ENCODE measurements around the gene BATF3.

Gene BATF3

DNA sequence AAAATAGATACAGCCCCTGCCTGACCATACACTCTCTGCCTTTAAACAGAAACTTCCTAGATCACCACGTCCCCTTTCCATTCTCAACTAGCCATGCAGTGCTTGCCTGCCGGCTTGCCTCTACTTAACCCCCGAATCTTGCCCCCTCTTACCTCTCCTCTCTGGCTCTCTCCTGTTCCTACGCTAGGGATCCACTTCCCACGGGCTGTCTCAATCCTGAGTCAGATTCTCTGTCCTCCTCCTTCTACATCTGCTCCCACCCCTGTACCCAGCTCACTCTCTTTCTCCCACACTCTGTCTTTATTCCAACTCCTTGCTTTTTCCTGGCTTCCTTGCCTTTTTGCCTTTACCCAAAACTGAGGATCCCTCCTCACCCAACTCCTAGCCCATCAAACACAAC, 61.7 kb downstream of the BATF3 start:
- Histone ChIP-seq H3F3A (ENCODE audit: insufficient read depth, low read length) (no peaks in the 10 kb centered on the region), H4K20me1 (ENCODE audit: insufficient read depth, low read length) (no peaks in the 10 kb centered on the region), H3K27me3 (ENCODE audit: insufficient read depth, low read length) (peaks cover 4% of the 10 kb centered on the region; the same call in 1 of the 2 replicates), H3K79me2 (ENCODE audit: insufficient read depth, low read length) (no peaks in the 10 kb centered on the region), H2AFZ (ENCODE audit: low read length) (no peak overlapping the region), H3K4me1 (ENCODE audit: insufficient read depth, low read length, severe bottlenecking) (no peaks in the 10 kb centered on the region), H3K4me2 (ENCODE audit: low read length) (no peak overlapping the region), H3K4me3 (ENCODE audit: low read depth, low read length, poor library complexity, severe bottlenecking) (no peak overlapping the region), H3K9me3 (ENCODE audit: low read length) (no peaks in the 10 kb centered on the region), H3K9ac (ENCODE audit: low read length) (no peak overlapping the region), H3K27ac (ENCODE audit: low read depth, low read length, poor library complexity, severe bottlenecking) (no peak overlapping the region), H3K36me3 (ENCODE audit: insufficient read depth, low read length) (no peaks in the 10 kb centered on the region), H3K9me2 (ENCODE audit: low read depth, low read length) (no peaks in the 10 kb centered on the region)
- TF ChIP-seq, protein P1, sequence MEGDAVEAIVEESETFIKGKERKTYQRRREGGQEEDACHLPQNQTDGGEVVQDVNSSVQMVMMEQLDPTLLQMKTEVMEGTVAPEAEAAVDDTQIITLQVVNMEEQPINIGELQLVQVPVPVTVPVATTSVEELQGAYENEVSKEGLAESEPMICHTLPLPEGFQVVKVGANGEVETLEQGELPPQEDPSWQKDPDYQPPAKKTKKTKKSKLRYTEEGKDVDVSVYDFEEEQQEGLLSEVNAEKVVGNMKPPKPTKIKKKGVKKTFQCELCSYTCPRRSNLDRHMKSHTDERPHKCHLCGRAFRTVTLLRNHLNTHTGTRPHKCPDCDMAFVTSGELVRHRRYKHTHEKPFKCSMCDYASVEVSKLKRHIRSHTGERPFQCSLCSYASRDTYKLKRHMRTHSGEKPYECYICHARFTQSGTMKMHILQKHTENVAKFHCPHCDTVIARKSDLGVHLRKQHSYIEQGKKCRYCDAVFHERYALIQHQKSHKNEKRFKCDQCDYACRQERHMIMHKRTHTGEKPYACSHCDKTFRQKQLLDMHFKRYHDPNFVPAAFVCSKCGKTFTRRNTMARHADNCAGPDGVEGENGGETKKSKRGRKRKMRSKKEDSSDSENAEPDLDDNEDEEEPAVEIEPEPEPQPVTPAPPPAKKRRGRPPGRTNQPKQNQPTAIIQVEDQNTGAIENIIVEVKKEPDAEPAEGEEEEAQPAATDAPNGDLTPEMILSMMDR (IDR thresholded peaks at IDR 0.05; ENCODE audit: low read length): no peak
- TF ChIP-seq EZH2 (IDR thresholded peaks at IDR 0.05; ENCODE audit: borderline replicate concordance, low read length): no peak
